Activated T-helper 1 cell treated with Interleukin-2 at 50 U/mL for 16 hours (primary cell): Measurements from ENCODE around the gene IL4I1.

ENCODE experiments used
- DNase-seq: peaks from one replicate; pipeline ENCODE4 v3.0.0-alpha.2; 2020; ENCODE audit warnings: low read depth

The IL4I1 gene

DNA sequence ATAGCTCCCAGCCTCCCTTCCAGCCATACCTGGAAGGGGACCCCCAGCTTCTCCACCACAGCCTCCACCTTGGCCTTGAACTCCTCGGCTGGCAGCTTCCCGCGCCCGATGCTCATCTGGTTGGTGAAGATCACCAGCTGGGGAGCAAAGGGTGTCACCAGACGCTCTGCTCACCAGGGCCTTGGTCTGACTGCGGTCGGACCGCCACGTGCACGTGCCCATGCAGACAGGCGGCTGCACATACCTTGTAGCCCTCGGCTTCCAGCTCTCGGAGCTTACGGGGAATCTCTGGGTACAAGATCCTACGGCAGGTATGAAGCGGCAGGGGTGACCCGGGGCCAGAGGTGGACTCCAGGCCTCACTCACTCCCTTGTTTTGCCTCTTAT is 32.8 kb downstream of the IL4I1 start:
- DNase-seq: no peak

DNA sequence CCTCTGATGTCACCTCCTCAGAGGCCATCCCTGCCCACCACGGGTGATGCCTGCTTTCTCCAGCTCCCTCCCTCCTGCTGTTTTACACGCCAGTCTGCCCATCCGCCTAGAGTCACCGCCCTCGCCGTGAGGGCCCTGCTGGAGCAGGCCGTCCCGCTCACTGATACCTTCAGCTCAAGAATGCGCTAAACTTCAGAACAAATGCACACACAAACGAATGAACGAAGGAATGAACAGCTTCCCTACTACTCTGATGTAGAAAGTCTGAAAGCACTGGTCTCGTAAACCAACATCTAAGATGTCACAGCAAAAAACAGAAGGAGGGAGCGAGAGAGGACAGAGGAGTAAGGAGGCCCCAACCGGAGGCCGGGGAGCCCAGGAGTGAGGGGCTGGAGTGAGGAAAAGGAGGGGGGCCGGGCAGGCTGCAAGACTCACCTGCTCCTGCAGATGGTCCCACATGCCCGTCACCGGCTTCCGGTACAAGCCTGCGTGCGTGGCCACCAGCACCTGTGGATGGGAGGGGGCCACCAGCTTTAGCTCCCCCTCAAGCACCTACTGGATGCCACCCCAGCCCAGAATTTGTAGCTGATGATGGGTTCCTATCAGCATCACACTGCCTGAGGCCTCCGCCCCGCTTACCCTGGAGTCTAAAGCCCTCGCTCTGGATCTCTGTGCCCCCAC is 33.3 kb downstream of the IL4I1 start:
- DNase-seq: no peak

GRCh38 chr19:49862391-49863253 is 34.1 kb downstream of the IL4I1 start:
- DNase-seq: no peak

DNA sequence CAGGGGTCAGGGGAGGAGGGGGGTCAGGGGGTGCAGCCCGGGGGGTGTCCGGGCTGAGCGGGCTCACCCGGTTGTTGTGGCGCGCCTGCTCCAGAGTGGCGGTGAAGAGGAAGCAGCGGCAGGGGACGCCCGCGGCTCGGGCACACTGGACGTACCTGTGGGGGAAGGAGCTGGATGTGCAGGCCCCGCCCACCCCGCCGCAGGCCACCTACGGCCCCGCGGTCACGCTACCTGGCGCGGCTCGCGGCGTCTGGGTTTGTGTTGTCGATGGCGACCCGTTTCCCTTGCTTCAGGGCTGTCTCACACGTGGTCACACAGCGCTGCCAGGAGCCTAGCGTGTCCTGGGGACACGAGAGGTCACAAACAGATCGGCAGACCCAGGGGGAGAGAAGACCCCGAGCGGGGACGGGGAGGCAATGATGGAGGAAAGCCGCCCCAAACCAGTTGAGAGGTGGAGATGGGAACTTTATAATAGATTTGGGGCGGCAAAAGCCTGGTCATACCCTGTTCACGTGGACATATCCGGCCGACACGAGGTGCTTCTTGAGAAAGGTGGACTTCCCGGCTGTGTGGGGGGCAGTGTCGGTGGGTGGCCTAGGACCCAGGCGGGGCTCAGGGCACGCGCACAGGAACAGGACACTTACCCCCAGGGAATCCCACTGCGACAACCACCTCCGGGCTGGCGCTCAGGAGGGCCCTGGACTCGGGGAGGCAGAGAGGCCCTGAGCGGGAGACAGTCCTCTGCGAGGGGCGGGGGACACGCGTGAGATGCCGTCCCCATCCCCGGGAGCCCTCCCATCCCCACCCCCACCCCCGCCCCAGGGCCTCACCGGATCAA is 34.9 kb downstream of the IL4I1 start:
- DNase-seq: no peak

GRCh38 chr19:49861107-49861506 is 35.6 kb downstream of the IL4I1 start:
- DNase-seq: no peak

GRCh38 chr19:49860336-49861102 is 36.2 kb downstream of the IL4I1 start:
- DNase-seq: no peak

- no peak for DNase-seq
Measured at GRCh38 chr19:49859682-49860335, 36.9 kb downstream of the IL4I1 start.

- no peak for DNase-seq
Measured at GRCh38 chr19:49858088-49858985, 38.4 kb downstream of the IL4I1 start.

GRCh38 chr19:49857838-49858087 is 38.9 kb downstream of the IL4I1 start:
- DNase-seq: no peak

DNA sequence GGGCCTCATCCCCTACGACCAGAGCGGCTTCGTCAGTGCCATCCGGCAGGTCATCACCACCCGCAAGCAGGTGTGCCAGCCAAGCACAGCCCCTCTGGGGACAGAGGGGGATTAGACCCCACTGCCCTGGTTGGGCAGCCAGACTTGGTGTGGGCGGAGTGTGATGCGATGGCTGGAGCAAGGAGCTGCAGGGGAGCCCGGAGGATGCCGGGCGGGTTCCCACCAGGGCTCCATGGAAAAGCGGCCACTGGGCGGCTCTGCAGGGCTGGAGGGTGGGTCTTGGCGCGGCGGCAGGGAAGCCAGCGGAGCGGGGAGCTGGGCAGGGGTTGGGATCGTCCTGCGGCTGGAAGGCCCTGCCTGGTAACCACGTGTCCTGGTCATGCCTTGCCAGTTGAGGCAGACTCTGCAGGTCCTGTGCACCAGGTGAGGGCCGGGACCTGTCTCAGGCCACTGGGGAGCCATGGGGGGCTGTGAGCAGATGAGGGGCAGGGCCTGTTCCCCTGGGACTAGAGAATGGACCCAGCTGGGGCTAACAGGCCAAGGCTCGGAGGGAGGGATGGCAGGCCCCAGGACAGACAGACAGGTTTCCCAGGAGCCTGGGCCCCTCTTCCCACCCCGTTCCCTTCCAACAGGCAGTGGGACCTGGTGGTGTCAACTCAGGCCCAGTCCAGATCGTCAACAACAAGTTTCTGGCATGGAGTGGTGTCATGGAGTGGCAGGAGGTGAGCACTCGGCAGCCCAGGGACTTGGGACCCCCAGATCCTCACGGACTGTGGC is 39.4 kb downstream of the IL4I1 start:
- no peak for DNase-seq

DNA sequence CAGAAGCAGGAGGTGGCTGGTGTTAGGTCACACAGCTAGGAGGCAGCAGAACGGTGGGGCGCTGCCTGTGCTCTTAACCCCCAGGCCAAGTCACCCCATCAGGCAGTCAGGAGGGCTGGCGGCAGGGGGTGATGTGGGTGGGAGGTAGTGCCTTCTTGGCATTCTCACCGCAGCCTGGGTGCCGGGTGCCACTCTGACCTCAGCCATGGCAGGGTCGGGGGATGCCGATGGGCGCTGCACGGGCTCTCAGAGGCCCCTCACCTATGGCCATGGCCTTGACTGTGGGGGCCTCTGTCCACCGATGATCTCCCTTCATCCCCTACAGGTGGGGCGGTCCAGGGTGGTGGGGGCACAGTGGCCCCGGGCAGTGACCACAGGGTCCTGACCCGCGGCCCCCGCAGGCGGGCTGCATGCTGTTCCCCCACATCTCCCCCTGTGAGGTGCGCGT is 40.1 kb downstream of the IL4I1 start:
- no peak for DNase-seq

DNA sequence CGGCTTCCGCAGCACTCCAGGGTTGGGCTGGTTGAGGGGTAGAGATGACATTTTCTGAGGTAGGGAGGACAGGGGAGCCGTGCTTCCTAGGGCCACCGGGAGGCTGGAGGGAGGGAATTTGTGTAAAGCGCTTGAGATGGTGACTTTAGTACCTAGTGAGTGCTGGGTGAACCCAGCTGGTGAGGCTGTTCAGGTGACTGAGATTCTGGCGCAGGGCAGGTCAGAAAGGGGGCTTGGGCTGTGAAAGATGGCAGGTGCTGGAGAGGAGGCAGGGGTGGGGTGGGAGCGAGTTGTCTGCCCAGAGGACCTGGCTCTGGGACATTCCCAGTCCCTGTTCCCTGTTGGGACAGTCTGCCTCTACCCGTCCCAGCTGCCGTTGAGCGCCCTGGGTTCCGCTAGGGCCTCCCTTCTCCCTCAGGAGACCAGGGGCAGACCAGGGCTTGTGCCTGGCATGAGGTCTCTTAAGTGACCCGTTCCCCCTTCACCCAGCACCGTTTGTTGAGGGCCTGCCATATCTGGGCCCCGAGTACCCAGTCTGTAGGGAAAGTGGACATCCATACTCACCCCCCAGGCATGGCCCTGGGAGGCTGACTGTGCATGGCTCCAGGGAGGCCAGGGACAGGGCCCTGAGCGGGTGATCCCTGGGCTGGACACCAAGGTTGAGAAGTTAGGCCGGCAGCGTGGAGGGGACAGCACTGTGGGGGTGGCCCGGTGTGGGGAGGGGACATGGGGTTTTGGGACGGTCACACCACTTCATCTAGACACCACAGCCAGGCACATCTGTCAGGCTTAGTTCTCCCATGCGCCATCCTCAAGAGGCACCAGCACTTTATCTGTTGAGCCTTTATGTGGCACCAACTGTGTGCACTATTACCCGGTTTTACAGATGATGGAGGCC is 40.8 kb downstream of the IL4I1 start:
- DNase-seq: no peak

GRCh38 chr19:49855277-49855675 is 41.4 kb downstream of the IL4I1 start:
- DNase-seq: no peak

- DNase-seq: no peak
Measured at GRCh38 chr19:49854378-49855263, 42.1 kb downstream of the IL4I1 start.

GRCh38 chr19:49853852-49854377 is 42.8 kb downstream of the IL4I1 start:
- DNase-seq: no peak

DNA sequence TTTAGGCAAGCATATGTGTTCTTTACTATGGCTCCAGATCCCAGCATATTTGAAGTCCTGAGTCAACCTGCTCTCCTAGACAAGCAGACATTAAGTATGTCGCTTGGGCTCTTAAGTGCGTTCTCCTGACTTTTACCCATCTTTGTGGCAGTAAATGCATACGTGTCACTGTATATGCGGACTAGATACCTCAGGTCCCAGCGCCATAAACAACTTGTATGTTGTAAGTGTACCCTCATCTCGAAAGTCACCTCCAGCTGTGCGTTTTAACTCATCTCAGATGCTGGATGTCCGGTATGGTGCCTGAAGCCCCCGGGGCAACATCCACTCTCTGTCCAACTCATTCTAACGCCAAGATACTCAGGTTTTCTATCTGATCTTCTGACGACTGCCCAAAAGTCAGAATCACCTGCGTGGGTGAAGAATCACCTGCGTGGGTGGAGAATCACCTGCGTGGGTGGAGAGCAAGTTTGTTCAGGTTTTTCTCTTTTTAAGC is 44.0 kb downstream of the IL4I1 start:
- DNase-seq: no peak
